ENCODE data around the gene COX6A1.
"Not testable (repeated sequence)": the region's sequence is repeated elsewhere in the genome, so short reads cannot be mapped to it uniquely, and the experiment has no call there.

COX6A1 gene

GRCh38 chr12:120468325-120468820, 30.5 kb downstream of the COX6A1 start:
- DNase-seq (ENCODE audit: low spot score) = peak; percentile 30

- no peak for DNase-seq (ENCODE audit: low spot score)
These were observed 31.0 kb downstream of the COX6A1 start for GRCh38 chr12:120468821-120469449.

- DNase-seq (ENCODE audit: low spot score) = peak; percentile 98
These were observed 31.7 kb downstream of the COX6A1 start, which contains the start of gene SRSF9 for GRCh38 chr12:120469450-120470149. Gene SRSF9 (minus strand): TSS chr12:120469748. CDS start chr12:120469609, 139 bp downstream.

- DNase-seq (ENCODE audit: low spot score) = peak; percentile 36
These were observed 32.4 kb downstream of the COX6A1 start for GRCh38 chr12:120470150-120470784.

DNA sequence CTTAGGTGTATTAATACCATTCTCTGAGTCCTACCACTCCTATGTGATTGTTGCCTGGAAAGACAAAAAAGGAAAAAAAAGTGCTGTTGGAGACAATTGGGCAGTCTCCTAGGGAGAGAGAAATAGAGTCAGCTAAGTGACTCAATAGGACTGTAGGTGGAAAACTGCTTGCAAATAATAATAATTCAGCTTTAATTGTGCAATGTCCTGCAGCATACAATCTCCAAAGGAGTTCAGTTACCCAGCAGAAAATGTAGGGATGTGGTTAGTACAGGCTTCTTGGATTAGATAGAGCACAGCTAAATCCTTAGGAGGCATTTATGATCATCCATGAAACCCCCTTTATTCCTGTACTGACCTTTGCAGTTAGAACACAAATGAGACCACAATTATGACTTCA, 34.6 kb downstream of the COX6A1 start:
- DNase-seq (ENCODE audit: low spot score) = no peak

DNA sequence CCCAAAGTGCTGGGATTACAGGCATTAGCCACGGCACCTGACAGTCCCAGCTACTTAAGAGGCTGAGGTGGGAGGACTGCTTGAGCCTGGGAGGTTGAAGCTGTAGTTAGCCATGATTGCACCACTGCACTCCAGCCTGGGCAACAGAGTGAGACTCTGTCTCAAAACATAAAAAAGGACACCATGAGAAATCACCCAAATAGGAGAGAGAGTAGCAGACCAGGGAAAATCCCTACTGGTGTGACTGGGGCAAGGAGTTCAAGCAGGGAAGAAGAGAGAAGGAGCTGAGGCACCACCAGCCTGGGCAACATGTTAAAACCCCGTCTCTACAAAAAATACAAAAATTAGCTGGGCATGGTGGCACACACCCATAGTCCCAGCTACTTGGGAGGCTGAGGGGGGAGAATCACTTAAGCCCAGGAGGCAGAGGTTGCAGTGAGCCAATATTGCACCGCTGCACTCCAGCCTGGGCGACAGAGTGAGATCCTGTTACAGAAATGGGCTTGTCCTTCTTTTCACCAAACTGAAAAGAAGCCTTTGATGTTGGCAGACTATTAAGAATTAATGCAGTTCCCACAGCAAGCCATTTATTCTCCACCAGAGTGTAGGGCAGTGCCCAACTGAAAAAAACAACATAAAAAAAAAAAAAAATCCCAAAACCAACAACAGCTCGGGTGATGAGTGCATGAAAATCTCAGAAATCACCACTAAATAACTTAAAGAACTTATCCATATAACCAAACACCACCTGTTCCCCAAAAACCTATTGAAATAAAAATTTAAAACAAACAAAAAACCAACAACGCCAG, 36.1 kb downstream of the COX6A1 start:
- DNase-seq (ENCODE audit: low spot score) = no peak

DNA sequence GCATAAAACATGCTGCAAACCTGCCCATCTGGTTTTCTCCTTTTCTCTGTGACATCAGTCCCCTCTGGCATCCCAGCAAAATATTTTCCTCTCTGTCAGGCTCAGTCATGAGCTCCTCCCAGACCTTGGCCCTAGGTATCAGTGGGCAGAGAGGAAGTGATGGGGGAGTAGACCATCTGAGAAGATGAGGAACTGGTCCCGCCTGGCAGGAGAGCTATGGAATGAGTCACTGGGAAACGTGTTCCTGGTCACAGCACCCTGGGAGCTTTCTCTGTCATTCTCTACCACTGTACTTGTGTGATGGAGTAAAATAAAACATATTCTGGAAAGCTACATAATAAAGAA, 36.7 kb downstream of the COX6A1 start:
- DNase-seq (ENCODE audit: low spot score) = peak; percentile 28

DNA sequence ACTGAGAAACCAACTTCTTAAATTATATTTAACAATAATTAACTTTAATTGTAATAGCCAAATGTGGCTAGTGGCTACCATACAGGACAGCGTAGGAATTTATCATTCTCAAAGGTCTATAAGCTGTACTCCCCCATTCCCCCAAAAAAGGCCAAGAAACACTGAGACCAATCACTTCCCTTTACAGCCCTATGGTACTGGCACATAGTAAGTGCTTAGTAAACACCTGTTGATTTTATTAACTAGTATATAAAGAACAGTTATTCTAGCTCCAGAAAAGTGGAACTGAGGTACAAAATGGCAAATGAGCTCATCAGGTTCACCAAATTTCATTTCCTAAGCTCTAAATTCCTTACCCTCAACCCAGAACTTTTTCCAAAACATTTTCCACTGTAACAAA, 37.7 kb downstream of the COX6A1 start:
- DNase-seq (ENCODE audit: low spot score) = no peak

DNA sequence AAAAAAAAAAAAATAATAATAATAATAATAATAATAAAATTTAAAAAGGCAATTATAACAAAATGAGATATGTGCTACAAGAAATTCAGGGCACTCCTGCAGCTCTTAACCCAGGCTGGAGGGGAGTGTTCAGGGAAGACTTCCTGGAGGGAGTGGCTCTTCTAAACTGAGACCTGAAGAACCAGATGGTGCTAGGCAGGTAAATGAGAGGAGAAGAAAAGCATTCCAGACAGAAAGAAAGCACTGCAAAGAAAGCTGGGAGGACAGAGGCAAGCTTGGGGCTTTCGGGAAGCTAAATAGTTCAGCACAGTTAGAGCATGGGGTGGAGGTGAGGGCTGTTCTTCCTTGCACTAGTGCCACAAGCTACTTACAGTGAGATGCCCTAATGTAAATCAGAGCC, 41.5 kb downstream of the COX6A1 start:
- DNase-seq (ENCODE audit: low spot score) = no peak

GRCh38 chr12:120480211-120480610, 42.3 kb downstream of the COX6A1 start:
- DNase-seq (ENCODE audit: low spot score) = no peak

DNA sequence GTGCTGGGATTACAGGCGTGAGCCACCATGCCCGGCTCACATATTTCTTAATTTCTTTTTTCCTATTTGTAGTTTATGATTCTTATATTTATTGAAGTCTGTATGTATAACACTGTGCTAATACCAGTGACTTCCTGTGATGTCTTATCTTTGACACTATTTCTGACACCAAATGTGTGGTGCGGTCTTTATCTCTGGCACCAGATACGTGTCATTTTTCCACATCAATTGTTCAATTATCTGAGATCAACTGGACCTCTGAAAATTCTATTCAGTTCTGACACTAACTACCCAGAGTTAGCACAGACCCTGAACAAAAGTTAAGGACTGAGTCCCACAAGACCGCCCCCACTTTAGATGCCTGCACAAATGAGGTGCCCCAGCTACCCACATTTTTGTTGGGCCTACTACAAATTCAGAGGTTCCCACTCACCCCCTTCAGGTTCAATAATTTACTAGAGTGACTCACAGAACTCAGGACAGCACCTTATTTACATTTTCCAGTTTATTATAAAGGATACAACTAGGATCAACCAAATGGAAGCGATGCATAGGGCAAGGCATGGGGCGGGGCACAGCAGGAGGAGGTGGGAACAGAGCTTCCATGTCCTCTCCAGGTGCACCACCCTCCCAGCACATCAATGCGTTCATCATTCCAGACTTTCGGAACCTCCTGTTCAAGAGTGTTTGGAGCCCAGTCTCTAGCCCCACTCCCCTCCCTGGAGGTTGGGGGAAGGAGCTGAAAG, 43.3 kb downstream of the COX6A1 start:
- no peak for DNase-seq (ENCODE audit: low spot score)

GRCh38 chr12:120483621-120484020, 45.7 kb downstream of the COX6A1 start:
- DNase-seq (ENCODE audit: low spot score) = no peak

GRCh38 chr12:120485961-120486881, 48.3 kb downstream of the COX6A1 start:
- DNase-seq (ENCODE audit: low spot score) = no peak

- not testable (repeated sequence) for DNase-seq (ENCODE audit: low spot score)
These were observed 49.6 kb downstream of the COX6A1 start for GRCh38 chr12:120487552-120487951.

DNA sequence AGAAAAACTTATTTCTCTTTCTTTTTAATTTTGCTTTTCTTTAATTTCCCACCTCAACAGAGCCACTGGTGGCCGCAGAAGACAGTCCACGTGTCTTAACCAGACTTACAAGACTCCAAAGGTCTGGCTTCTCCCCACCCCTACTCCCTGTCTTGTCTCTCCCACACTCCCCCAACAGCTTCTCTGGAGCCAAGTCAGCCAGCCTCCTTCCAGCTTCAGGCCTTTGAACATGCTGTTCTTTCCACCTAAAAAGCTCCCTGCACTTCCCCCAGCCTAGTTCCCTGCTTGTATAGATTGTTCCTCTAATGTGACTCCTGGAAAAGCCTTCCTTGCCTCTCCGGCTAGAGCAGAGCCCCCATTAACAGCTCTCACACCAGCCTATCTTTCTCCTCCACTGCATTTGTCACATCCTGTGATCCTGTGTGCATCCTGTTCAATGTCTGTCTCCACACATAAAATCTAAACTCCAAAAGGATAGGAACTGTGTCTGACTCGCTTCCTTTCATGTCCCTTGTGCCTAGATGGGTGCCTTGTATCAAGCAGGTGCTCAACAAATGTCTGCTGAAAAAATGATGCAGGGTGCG, 50.2 kb downstream of the COX6A1 start:
- DNase-seq (ENCODE audit: low spot score) = no peak

DNA sequence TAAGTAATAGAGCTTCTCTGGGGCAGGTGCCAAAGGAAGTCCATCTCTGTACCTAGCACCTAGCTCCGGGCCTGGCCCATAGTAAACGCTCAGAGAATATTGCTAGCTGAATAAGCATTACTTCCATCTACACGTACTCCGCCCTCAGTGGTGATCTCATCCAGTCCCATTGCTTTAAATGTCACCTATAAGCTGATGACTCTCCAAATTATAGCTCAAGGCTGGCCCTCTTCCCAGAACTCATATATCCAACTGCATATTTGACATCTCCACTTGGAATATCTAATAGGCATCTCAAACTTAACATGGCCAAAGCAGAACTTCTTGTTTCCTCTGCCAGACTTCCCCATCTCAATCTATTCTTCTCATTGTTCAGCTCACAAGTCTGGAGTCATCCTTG, 51.1 kb downstream of the COX6A1 start:
- DNase-seq (ENCODE audit: low spot score) = no peak

- no peak for DNase-seq (ENCODE audit: low spot score)
These were observed 52.4 kb downstream of the COX6A1 start for GRCh38 chr12:120490325-120490724.

Data from COLO829 (cell line).